NB4 (cell line): Measurements from ENCODE around the gene ZCCHC24.

Source experiments
- DNase-seq: peaks from one replicate; pipeline ENCODE4 v3.0.0; 2010; ENCODE audit warnings: low read depth
- H3K4me3 ChIP-seq: one replicate; pipeline ENCODE4 v1.5.1; 2011; ENCODE audit warnings: mild to moderate bottlenecking, low read depth, low read length, moderate library complexity
- MYC ChIP-seq: IDR thresholded peaks from 2 replicates; pipeline ENCODE4 v1.6.1; 2011; ENCODE audit warnings: low read depth, low read length
- POLR2A ChIP-seq: IDR thresholded peaks from 2 replicates; pipeline ENCODE4 v1.6.1; 2011; ENCODE audit warnings: mild to moderate bottlenecking; ENCODE audit not compliant: insufficient read length; ENCODE audit errors: extremely low read depth
- TF ChIP-seq, protein P1 (sequence below): IDR thresholded peaks from 2 replicates; pipeline ENCODE4 v1.6.1; 2011; ENCODE audit warnings: low read depth, low read length
- TF ChIP-seq, protein P2 (sequence below): IDR thresholded peaks from one replicate; pipeline ENCODE4 v1.5.1; 2012; ENCODE audit warnings: low read depth, low read length

ZCCHC24 gene

DNA sequence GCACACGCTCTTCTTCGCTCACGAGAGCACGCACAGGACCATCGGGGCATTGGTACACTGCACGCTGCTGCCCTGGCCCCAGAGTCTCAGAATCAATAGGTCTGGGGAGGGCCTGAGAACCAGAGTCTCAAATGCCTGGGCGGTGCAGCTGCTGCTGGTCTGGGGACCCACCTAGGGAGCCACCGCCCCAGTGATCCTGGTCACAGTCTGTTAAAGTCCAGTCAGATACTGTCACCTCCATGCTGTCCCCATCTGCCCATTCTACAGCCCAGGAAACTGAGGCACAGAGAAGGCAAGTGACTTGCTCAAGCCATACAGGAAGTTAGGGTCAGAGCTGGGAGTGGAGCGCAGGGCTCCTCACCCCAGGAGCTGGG is 38.0 kb downstream of the ZCCHC24 start:
- TF ChIP-seq, protein P1, sequence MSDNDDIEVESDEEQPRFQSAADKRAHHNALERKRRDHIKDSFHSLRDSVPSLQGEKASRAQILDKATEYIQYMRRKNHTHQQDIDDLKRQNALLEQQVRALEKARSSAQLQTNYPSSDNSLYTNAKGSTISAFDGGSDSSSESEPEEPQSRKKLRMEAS: no peak
- no peak for TF ChIP-seq MYC
- TF ChIP-seq, protein P2, sequence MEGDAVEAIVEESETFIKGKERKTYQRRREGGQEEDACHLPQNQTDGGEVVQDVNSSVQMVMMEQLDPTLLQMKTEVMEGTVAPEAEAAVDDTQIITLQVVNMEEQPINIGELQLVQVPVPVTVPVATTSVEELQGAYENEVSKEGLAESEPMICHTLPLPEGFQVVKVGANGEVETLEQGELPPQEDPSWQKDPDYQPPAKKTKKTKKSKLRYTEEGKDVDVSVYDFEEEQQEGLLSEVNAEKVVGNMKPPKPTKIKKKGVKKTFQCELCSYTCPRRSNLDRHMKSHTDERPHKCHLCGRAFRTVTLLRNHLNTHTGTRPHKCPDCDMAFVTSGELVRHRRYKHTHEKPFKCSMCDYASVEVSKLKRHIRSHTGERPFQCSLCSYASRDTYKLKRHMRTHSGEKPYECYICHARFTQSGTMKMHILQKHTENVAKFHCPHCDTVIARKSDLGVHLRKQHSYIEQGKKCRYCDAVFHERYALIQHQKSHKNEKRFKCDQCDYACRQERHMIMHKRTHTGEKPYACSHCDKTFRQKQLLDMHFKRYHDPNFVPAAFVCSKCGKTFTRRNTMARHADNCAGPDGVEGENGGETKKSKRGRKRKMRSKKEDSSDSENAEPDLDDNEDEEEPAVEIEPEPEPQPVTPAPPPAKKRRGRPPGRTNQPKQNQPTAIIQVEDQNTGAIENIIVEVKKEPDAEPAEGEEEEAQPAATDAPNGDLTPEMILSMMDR: no peak
- no peak for TF ChIP-seq POLR2A
- H3K4me3 ChIP-seq: no peak overlapping the region

DNA sequence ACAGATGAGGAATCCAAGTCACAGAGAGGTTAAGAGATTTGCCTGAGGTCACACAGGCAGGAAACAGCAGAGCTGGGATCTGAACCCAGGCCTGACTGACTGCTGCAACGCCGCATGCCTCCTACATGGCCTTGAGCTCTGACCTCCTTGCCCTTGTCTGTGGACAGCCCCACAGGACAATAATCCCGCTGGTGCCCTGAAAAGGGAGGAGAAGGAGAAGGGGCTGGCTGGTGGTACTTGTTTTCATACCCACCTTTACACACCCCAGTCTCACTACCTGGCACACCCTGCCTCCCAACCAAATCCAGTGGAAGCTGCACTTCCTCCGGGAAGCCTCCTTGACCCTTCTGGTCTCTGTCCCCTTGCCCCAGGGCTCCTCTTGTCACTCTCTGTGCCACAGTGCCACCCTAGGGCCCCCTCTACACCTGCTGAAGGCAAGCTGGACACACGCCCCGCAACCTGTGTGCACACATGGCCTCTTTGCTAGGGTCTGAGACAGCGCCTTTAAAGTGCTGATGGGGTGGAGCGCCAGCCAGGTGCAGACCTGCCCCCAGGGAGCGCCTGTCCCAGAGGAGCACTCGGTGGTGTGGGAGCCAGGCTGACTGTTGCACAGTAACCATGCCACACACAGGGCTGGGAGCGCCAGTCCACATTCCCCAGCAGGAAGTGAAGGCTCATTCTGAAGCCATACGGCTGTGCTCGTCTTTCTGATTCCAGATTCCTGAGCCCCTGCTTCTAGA is 38.6 kb downstream of the ZCCHC24 start:
- no peak for DNase-seq
- H3K4me3 ChIP-seq: no peak overlapping the region
- TF ChIP-seq, protein P1: no peak
- TF ChIP-seq POLR2A (no peak), MYC (no peak)
- TF ChIP-seq, protein P2: no peak

More for the DNA sequence above, 38.0 kb downstream of the ZCCHC24 start:
- no peak for DNase-seq

DNA sequence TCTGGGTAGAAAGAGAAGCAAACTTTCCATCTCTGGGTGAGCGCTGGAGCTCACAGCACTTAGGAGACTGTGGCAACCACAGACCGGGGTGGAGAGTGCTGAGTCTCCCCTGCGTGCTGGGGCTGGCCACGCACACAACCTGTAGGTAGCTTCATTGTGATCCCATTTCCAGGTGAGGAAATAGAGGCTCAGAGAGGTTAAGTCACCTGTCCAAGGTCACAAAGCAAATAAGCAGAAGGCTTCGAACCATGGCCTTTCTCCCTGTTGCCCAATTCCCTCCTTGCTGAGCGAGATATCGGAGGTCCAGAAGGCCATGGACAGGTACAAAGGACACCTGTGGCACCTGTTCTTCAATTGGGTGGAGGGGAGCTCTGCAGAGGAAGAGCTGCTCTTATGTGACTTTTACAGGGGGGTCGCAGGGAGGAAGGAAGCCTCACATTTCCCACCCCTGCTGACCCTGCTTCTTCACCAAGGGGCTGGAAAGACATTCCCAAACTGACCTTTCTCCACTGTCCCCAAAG is 39.4 kb downstream of the ZCCHC24 start:
- H3K4me3 ChIP-seq: no peak overlapping the region
- TF ChIP-seq, protein P2: no peak
- TF ChIP-seq, protein P1: no peak
- TF ChIP-seq POLR2A (no peak), MYC (no peak)
- no peak for DNase-seq

DNA sequence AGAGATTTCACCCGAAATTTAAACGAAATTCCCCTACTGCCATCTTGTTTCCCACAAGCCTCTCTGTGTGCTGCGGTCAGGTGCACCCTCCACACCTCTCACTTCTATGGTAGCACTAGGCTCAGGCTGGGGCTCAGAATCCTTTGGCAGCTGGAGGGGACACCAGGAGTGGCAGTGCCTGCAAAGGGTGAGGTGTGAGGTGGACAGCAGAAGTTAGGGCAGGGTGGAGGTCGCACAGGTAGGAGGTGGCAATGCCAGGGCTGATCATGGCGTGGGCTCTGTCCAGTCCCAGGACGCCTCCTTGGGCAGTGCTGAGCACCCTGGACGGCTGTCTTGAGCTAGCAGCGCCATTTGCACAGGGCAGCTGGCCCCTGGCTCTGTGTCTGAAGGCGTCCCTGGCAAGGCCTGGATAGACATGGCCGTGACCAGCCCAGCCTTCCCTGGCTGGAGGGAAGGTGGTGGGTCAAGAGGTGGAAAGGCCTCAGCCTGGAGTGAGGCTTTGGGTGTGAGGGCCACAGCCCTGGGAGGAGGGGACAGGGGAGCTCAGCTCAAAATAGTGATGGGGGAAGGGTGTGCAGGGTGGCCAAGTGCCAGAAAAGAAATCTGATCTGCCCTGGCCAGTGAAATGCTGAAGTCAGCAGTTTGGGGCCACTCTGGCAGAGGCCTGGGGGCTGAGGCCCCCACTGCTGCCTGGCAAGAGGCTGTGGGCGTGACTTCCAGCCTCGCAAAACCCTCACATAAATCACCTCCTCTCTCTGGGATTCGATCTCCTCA is 40.0 kb downstream of the ZCCHC24 start:
- DNase-seq: no peak
- TF ChIP-seq MYC: no peak
- TF ChIP-seq POLR2A: no peak
- TF ChIP-seq, protein P1: no peak
- TF ChIP-seq, protein P2: no peak
- H3K4me3 ChIP-seq: no peak overlapping the region

DNA sequence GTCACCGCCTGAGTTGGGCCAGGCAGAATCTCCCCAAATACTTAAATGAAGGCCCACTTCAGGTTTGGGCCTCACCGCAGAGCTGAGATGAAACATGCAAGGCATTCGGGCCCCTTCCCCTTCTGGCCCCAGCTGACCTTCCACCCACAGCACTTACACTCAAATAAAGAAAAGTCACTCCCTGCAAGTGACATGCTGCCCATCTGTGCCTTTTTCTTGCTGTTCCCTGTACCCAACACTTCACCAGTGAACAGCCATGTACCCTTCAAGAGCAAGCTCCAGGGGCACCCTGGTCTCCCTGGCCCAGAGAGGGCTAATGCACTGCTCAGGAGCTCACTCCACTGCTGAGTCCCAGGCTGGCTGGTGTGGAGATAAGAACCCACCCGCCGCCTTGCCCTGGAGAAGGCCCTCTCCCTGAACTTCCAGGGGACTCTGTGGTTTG is 40.7 kb downstream of the ZCCHC24 start:
- DNase-seq: no peak
- no peak overlapping the region for H3K4me3 ChIP-seq
- TF ChIP-seq, protein P1: no peak
- TF ChIP-seq, protein P2: no peak
- TF ChIP-seq MYC (no peak), POLR2A (no peak)
